ENCODE data around the gene OTOR. TPM values are rescaled to one million over a fixed set of nuclear protein-coding genes. Genes with fewer than 3 reads are reported as not detected.

Gene OTOR
- total RNA-seq, 1 experiment from 2014 or later, result not detected

- DNase-seq (ENCODE audit: low read depth), result no peak
- in situ Hi-C loops (cut with HindIII; ENCODE audit: low pct_unique_long_range_greater_than_20kb, low sequenced_read_pairs), result no loop called here
Measured at GRCh38 chr20:16744178-16744807, 3.9 kb upstream of the OTOR start.

DNA sequence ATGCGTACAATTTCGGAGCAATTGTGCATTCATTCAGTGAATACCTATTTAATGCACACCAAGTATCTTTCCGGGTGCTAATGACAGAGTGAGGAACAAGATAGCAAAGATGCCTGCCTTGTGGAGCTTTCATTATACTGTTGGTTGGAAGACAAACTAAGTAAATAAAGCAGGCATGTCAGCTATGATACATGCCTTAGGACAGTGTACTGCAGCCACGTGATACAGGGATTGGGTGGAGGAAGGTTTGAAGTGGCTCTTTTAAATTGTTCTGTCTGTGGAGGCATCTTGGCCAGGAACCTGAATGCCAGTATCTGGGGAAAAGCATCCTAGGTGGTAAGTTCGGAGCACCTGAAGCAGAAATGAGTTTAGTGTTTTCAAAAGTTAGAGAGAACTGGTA is 3.0 kb upstream of the OTOR start:
- in situ Hi-C loops (cut with HindIII; ENCODE audit: low pct_unique_long_range_greater_than_20kb, low sequenced_read_pairs), result no loop called here

GRCh38 chr20:16747291-16747811 is 807 bp upstream of the OTOR start:
- no peak for DNase-seq (ENCODE audit: low read depth)
- in situ Hi-C loops (cut with HindIII; ENCODE audit: low pct_unique_long_range_greater_than_20kb, low sequenced_read_pairs), result no loop called here

More for the DNA sequence above, 3.0 kb upstream of the OTOR start:
- no peak for DNase-seq (ENCODE audit: low read depth)

DNA sequence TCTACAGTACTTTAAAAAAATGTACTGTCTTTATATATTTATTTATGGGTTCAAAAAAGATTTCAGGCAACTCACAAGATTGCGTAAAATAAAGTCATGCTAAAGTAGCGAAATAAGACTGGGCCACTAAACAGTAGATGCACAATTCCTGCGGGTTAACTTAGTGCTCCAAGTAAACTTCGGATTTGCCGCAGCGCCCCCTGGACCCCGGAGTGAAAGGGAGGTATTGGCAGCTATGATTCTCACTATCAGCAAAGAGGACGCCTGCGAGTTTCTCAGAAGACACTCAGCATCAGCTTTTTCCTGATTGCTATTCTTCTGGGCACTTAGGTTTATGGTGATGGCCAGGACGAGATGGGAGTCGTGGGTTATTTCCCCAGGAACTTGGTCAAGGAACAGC is 1.4 kb downstream of the OTOR start:
- in situ Hi-C loops (cut with HindIII; ENCODE audit: low pct_unique_long_range_greater_than_20kb, low sequenced_read_pairs), result no loop called here
- no peak for DNase-seq (ENCODE audit: low read depth)

GRCh38 chr20:16752082-16752481 is 3.9 kb downstream of the OTOR start:
- DNase-seq (ENCODE audit: low read depth), result no peak
- in situ Hi-C loops (cut with HindIII; ENCODE audit: low pct_unique_long_range_greater_than_20kb, low sequenced_read_pairs), result no loop called here

GRCh38 chr20:16752901-16753300 is 4.7 kb downstream of the OTOR start:
- in situ Hi-C loops (cut with HindIII; ENCODE audit: low pct_unique_long_range_greater_than_20kb, low sequenced_read_pairs), result no loop called here

GRCh38 chr20:16758454-16759180 is 10.5 kb downstream of the OTOR start:
- in situ Hi-C loops (cut with HindIII; ENCODE audit: low pct_unique_long_range_greater_than_20kb, low sequenced_read_pairs), result no loop called here

More at GRCh38 chr20:16752901-16753300, 4.7 kb downstream of the OTOR start:
- DNase-seq (ENCODE audit: low read depth), result no peak

GRCh38 chr20:16759181-16759563 is 11.0 kb downstream of the OTOR start:
- in situ Hi-C loops (cut with HindIII; ENCODE audit: low pct_unique_long_range_greater_than_20kb, low sequenced_read_pairs), result no loop called here
- DNase-seq (ENCODE audit: low read depth), result no peak

More at GRCh38 chr20:16758454-16759180, 10.5 kb downstream of the OTOR start:
- DNase-seq (ENCODE audit: low read depth), result no peak

- no peak for DNase-seq (ENCODE audit: low read depth)
- in situ Hi-C loops (cut with HindIII; ENCODE audit: low pct_unique_long_range_greater_than_20kb, low sequenced_read_pairs), result no loop called here
Measured at GRCh38 chr20:16760431-16761304, 12.5 kb downstream of the OTOR start.

GRCh38 chr20:16761305-16761829 is 13.2 kb downstream of the OTOR start:
- peak; percentile 54 for DNase-seq (ENCODE audit: low read depth)
- in situ Hi-C loops (cut with HindIII; ENCODE audit: low pct_unique_long_range_greater_than_20kb, low sequenced_read_pairs), result no loop called here

- DNase-seq (ENCODE audit: low read depth), result no peak
- in situ Hi-C loops (cut with HindIII; ENCODE audit: low pct_unique_long_range_greater_than_20kb, low sequenced_read_pairs), result no loop called here
Measured at GRCh38 chr20:16764560-16764959, 16.4 kb downstream of the OTOR start.

DNA sequence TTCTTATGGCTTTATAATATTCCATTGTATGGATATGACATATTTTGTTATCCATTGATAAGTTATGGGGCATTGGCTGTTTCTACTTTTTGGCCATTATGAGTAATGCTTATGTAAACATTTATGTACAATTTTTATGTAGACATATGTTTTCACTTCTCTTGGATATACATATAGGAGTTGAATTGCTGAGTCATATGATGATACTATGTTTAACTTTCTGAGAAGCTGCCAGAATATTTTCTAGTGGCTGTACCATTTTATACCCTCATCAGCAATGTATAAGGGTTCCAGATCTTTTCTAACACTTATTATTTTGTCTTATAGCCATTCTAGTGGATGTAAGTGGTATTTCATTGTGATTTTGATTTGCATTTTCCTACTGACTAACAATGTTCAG is 23.1 kb downstream of the OTOR start:
- in situ Hi-C loops (cut with HindIII; ENCODE audit: low pct_unique_long_range_greater_than_20kb, low sequenced_read_pairs), result no loop called here
- DNase-seq (ENCODE audit: low read depth), result no peak

DNA sequence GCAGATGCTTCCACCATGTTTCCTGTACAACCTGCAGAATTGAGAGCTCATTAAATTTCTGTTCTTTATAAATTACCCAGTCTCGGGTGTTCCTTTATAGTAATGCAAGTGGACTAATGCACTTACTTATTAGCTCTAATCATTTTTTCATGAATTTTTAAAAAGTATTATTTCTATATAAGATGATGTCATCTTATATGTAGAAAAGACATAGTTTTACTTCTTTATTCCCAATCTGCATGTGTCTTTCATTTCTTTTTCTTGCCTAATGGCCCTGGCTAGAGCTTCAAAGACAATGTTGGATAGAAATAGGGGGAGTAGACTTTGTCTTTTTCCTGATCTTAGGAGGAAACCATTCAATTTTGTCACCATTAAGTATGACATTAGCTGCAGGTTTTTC is 27.8 kb downstream of the OTOR start:
- in situ Hi-C loops (cut with HindIII; ENCODE audit: low pct_unique_long_range_greater_than_20kb, low sequenced_read_pairs), result no loop called here
- no peak for DNase-seq (ENCODE audit: low read depth)

DNA sequence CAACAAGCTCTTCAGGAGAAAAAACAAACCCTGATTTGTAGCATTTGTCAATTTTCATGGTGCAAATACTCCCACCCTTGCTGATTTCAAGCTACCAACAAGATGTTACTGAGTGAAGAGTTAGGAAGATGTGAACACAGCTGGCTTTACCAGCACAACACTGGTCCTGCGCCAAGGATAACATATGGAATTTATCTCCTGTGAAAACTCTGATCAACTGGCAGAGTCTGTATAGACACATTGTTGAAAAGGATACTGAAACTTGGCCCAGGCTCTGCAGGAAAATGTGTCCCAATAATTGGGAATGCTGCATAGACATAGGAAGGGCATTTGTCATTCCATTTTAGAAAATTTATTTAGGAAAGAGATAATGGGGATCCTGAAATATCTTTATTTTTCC is 29.0 kb downstream of the OTOR start:
- DNase-seq (ENCODE audit: low read depth), result no peak
- in situ Hi-C loops (cut with HindIII; ENCODE audit: low pct_unique_long_range_greater_than_20kb, low sequenced_read_pairs), result no loop called here

DNA sequence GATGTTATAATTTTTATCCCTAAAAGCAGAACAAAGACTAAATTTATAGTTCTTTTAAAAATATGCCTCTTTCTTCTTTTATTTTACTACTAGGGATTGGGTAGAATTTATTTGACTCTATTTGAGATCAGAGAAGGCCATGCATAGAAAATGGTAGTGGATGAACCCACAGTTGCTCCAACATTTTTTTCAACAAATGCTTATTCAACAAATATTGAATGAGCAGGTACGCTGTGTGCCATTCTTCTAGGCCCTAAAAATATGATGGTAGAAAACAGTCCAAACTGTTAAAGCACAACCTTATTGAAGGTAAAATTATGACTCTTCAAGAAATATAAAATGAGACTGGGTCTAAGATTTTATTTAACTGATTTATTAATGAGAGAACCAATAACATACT is 30.0 kb downstream of the OTOR start:
- in situ Hi-C loops (cut with HindIII; ENCODE audit: low pct_unique_long_range_greater_than_20kb, low sequenced_read_pairs), result no loop called here

GRCh38 chr20:16781496-16781895 is 33.3 kb downstream of the OTOR start:
- no peak for DNase-seq (ENCODE audit: low read depth)
- in situ Hi-C loops (cut with HindIII; ENCODE audit: low pct_unique_long_range_greater_than_20kb, low sequenced_read_pairs), result no loop called here

More for the DNA sequence above, 30.0 kb downstream of the OTOR start:
- no peak for DNase-seq (ENCODE audit: low read depth)

DNA sequence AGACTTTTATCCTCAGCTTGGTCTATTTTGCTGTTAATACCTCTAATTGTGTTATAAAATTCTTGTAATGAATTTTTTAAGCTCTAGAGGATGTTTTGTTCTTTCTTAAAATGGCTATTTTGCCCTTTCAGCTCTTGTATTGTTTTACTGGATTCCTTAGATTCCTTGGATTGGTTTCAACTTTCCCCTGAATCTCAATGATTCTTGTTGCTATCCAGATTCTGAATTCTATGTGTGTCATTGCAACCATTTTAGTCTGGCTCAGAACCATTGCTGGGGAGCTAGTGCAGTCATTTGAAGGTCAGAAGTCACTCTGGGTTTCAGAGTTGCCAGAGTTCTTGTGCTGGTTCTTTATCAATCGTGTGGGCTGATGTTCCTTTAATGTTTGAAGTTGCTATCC is 37.1 kb downstream of the OTOR start:
- no peak for DNase-seq (ENCODE audit: low read depth)
- in situ Hi-C loops (cut with HindIII; ENCODE audit: low pct_unique_long_range_greater_than_20kb, low sequenced_read_pairs), result no loop called here

All from Caki2 (cell line).